HepG2 (cell line): Measurements from ENCODE around the gene CDIP1. TPM values are rescaled to one million over a fixed set of nuclear protein-coding genes. Genes with fewer than 3 reads are reported as not detected.
A peak's percentile ranks its signal among the peaks of the same experiment; 100 is the strongest.

ENCODE experiments used
- ATAC-seq: fragments of 200-7000 bp; cut with Tn5 transposase; 3 replicates; pipeline ENCODE4 v1.9.1; 2020; ENCODE audit warnings: mild to moderate bottlenecking, moderate library complexity
- BruUV-seq: library from RNA; stranded (reverse); fragments of 400-500 nt; replicated peaks from 2 replicates; lab custom pipeline; 2021; lab: Mats Ljungman, UMichigan
- CTCF ChIA-PET: fragments of 300-600 bp; formaldehyde crosslinking; extraction: SDS; loops from one replicate; lab custom pipeline; 2021; ENCODE audit warnings: low total read pairs, inconsistent platforms, low intra/inter-chr PET ratio; lab: Yijun Ruan, JAX
- POLR2A ChIA-PET: fragments of 350-600 bp; sonication (Branson Sonifier 250); formaldehyde crosslinking; loops from one replicate; lab custom pipeline; 2020; ENCODE audit warnings: antibody characterized with exemption, inconsistent platforms; lab: Yijun Ruan, JAX
- DNase-seq: peaks from one replicate; pipeline ENCODE4 v3.0.0-alpha.2; 2015; ENCODE audit warnings: low spot score
- FAIRE-seq: peaks from 3 replicates; lab custom pipeline; 2011; peaks lifted over from hg19 to GRCh38; lab: Jason Lieb, UNC
- H2AFZ ChIP-seq: one replicate; pipeline ENCODE4 v1.6.1; 2011; ENCODE audit warnings: low read length, inconsistent platforms
- H3K27ac ChIP-seq: fragments of 300-600 bp; 3 replicates; pipeline ENCODE4 v1.8.0; 2011; ENCODE audit warnings: mixed run types, mild to moderate bottlenecking, mixed read lengths, low read length, inconsistent platforms; ENCODE audit not compliant: insufficient read depth; ENCODE audit errors: extremely low read length
- H3K27me3 ChIP-seq, 2 experiments: fragments of 200-600 bp in 1 of 2; 2 replicates in 1 of 2; 3 replicates in 1 of 2; pipeline versions ENCODE4 v1.6.0 to v1.8.0; 2011; ENCODE audit warnings: low read length in 2 of 2, mild to moderate bottlenecking in 2 of 2, moderate library complexity in 2 of 2, inconsistent platforms in 1 of 2; ENCODE audit not compliant: insufficient read depth in 2 of 2, control insufficient read depth in 1 of 2
- H3K36me3 ChIP-seq, 2 experiments: fragments of 200-600 bp in 1 of 2; replicated peaks in 1 of 2; 2 replicates in 1 of 2; 3 replicates in 1 of 2; pipeline versions ENCODE4 v1.5.1 to v1.8.0; 2011; ENCODE audit warnings: low read length in 2 of 2, inconsistent platforms in 1 of 2; ENCODE audit not compliant: insufficient read depth in 2 of 2, control insufficient read depth in 1 of 2
- H3K4me1 ChIP-seq: 2 replicates; pipeline ENCODE4 v1.5.1; 2012; ENCODE audit warnings: low read length, inconsistent platforms; ENCODE audit not compliant: insufficient read depth
- H3K4me2 ChIP-seq: 2 replicates; pipeline ENCODE4 v1.6.0; 2011; ENCODE audit warnings: low read depth, low read length, inconsistent platforms
- H3K4me3 ChIP-seq, 3 experiments: fragments of 200-600 bp in 1 of 3; sonication (generic), shearing (Covaris generic) in 1 of 3; replicated peaks in 1 of 3; 2 replicates each; pipeline ENCODE4 v1.5.1; 2011 to 2016; ENCODE audit warnings: low read length in 3 of 3, inconsistent platforms in 2 of 3, low read depth in 2 of 3, mild to moderate bottlenecking in 2 of 3, control low read depth in 1 of 3, mixed read lengths in 1 of 3; ENCODE audit not compliant: insufficient read depth in 1 of 3
- H3K79me2 ChIP-seq: one replicate; pipeline ENCODE4 v1.6.1; 2011; ENCODE audit warnings: low read length, inconsistent platforms; ENCODE audit not compliant: insufficient read depth
- H3K9ac ChIP-seq: 2 replicates; pipeline ENCODE4 v1.6.0; 2011; ENCODE audit warnings: mild to moderate bottlenecking, low read depth, low read length, inconsistent platforms; ENCODE audit not compliant: insufficient read depth
- H3K9me3 ChIP-seq: 2 replicates; pipeline ENCODE4 v1.5.1; 2012; ENCODE audit warnings: mild to moderate bottlenecking, low read length
- H4K20me1 ChIP-seq: 2 replicates; pipeline ENCODE4 v1.6.0; 2011; ENCODE audit warnings: inconsistent platforms, mild to moderate bottlenecking, low read length, moderate library complexity; ENCODE audit not compliant: insufficient read depth
- BCL6 ChIP-seq: IDR thresholded peaks from 2 replicates; pipeline ENCODE4 v1.6.1; 2016; ENCODE audit warnings: missing genetic modification reagents, missing compliant biosample characterization
- CREM ChIP-seq, 2 experiments: sonication (generic) in 1 of 2; formaldehyde crosslinking in 1 of 2; IDR thresholded peaks; 2 replicates each; pipeline versions ENCODE4 v1.4.0 to v1.6.1; 2016 to 2020; ENCODE audit warnings: antibody characterized with exemption in 1 of 2, mild to moderate bottlenecking in 1 of 2, missing genetic modification reagents in 1 of 2
- DMAP1 ChIP-seq: IDR thresholded peaks from 2 replicates; pipeline ENCODE4 v1.6.1; 2016
- DNMT1 ChIP-seq: sonication (generic); formaldehyde crosslinking; IDR thresholded peaks from 2 replicates; pipeline ENCODE4 v1.5.1; 2020; ENCODE audit warnings: mild to moderate bottlenecking, missing genetic modification reagents
- ELF1 ChIP-seq: sonication (generic); formaldehyde crosslinking; IDR thresholded peaks from 2 replicates; pipeline ENCODE4 v1.4.0; 2020; ENCODE audit warnings: missing genetic modification reagents
- ELF3 ChIP-seq: IDR thresholded peaks from 2 replicates; pipeline ENCODE4 v1.6.1; 2016; ENCODE audit warnings: missing genetic modification reagents, missing compliant biosample characterization
- GABPA ChIP-seq, 2 experiments: IDR thresholded peaks; 2 replicates each; pipeline ENCODE4 v1.6.1; 2011 to 2016; ENCODE audit warnings: low read depth in 2 of 2, low read length in 1 of 2, missing biosample characterization in 1 of 2, missing genetic modification characterization in 1 of 2
- NFIB ChIP-seq: sonication (generic); formaldehyde crosslinking; IDR thresholded peaks from 2 replicates; pipeline ENCODE4 v1.9.0; 2021; ENCODE audit warnings: missing genetic modification reagents, mild to moderate bottlenecking, borderline replicate concordance
- POLR2AphosphoS5 ChIP-seq: IDR thresholded peaks from 2 replicates; pipeline ENCODE4 v1.6.1; 2012; ENCODE audit warnings: low read depth, low read length
- SAP130 ChIP-seq: IDR thresholded peaks from 2 replicates; pipeline ENCODE4 v1.6.1; 2016; ENCODE audit warnings: low read depth
- SETDB1 ChIP-seq: sonication (generic); formaldehyde crosslinking; IDR thresholded peaks from 2 replicates; pipeline ENCODE4 v1.5.1; 2020; ENCODE audit warnings: missing genetic modification reagents, mild to moderate bottlenecking, borderline replicate concordance
- SOX6 ChIP-seq, 2 experiments: fragments of 450-650 bp in 1 of 2; sonication (generic) in 1 of 2; formaldehyde crosslinking in 1 of 2; IDR thresholded peaks; 2 replicates each; pipeline versions ENCODE4 v1.4.0 to v1.6.1; 2017 to 2020; ENCODE audit warnings: antibody characterized with exemption in 1 of 2, mild to moderate bottlenecking in 1 of 2, missing genetic modification reagents in 1 of 2
- TBP ChIP-seq: sonication (generic); formaldehyde crosslinking; IDR thresholded peaks from 2 replicates; pipeline ENCODE4 v1.5.0; 2020; ENCODE audit warnings: missing genetic modification reagents
- TCF7L2 ChIP-seq: IDR thresholded peaks from 2 replicates; pipeline ENCODE4 v1.6.1; 2011; ENCODE audit warnings: mild to moderate bottlenecking, low read depth, low read length, moderate library complexity
- YEATS4 ChIP-seq: sonication (generic); formaldehyde crosslinking; IDR thresholded peaks from 2 replicates; pipeline ENCODE4 v1.4.0; 2020; ENCODE audit warnings: missing genetic modification reagents, borderline replicate concordance
- ZMYM4 ChIP-seq: sonication (generic); formaldehyde crosslinking; IDR thresholded peaks from 2 replicates; pipeline ENCODE4 v1.8.1; 2023; ENCODE audit warnings: mild to moderate bottlenecking, missing genetic modification reagents
- ZNF12 ChIP-seq: sonication (generic); formaldehyde crosslinking; IDR thresholded peaks from 2 replicates; pipeline ENCODE4 v1.5.0; 2020; ENCODE audit warnings: missing genetic modification reagents
- ZNF205 ChIP-seq: IDR thresholded peaks from 2 replicates; pipeline ENCODE4 v1.6.1; 2018; ENCODE audit warnings: missing biosample characterization, missing genetic modification reagents
- ZNF777 ChIP-seq: sonication (generic); formaldehyde crosslinking; IDR thresholded peaks from 2 replicates; pipeline ENCODE4 v1.4.0; 2020; ENCODE audit warnings: missing genetic modification reagents
- ZNF788 ChIP-seq: sonication (generic); formaldehyde crosslinking; IDR thresholded peaks from 2 replicates; pipeline ENCODE4 v1.5.0; 2020; ENCODE audit warnings: mild to moderate bottlenecking, missing genetic modification reagents, borderline replicate concordance
- ZSCAN5A ChIP-seq: sonication (generic); formaldehyde crosslinking; IDR thresholded peaks from 2 replicates; pipeline ENCODE4 v1.8.0; 2022; ENCODE audit warnings: mild to moderate bottlenecking, missing genetic modification reagents, borderline replicate concordance
- WGBS: methylation state at CpG from one replicate; pipeline ENCODE4 v1.1.6; 2017; ENCODE audit warnings: low lambda C conversion rate; 5-methylcytosine and 5-hydroxymethylcytosine counted together
- in situ Hi-C: cut with HindIII; loops from 2 replicates; pipeline ENCODE4 v1.10.0; 2017; ENCODE audit warnings: low pct_unique_long_range_greater_than_20kb; ENCODE audit not compliant: extremely low pct_ligation_motif_present
- intact Hi-C: fragments of 100-400 bp; cut with micrococcal nuclease; formaldehyde crosslinking; loops from one replicate; pipeline ENCODE4 v1.10.0; 2022; ENCODE audit not compliant: unreplicated experiment
- polyA plus RNA-seq, 8 experiments: library from polyadenylated mRNA; depleted of rRNA in 3 of 8; stranded (reverse) in 7 of 8; unstranded in 1 of 8; fragments of >200 nt; fragmentation: Illumina TruSeq in 4 of 8; extraction: Trizol in 4 of 8; gene quantifications; 2 replicates each; pipeline versions ENCODE4 v1.2.1 to v1.2.3, GENCODE V29; 2011 to 2016; ENCODE audit warnings: low read depth in 4 of 8, missing spikeins in 1 of 8, mixed read lengths in 1 of 8; ENCODE audit not compliant: insufficient read depth in 1 of 8
- total RNA-seq, 5 experiments: library from RNA; depleted of rRNA; stranded (reverse); fragments of >200 nt; fragmentation: Illumina TruSeq; extraction: Trizol; gene quantifications; 2 replicates each; pipeline ENCODE4 v1.2.3, GENCODE V29; 2016; ENCODE audit warnings: low read depth in 1 of 5
- TF ChIP-seq, protein P1 (sequence below): sonication (generic); formaldehyde crosslinking; IDR thresholded peaks from 2 replicates; pipeline ENCODE4 v1.8.1; 2023; ENCODE audit warnings: mild to moderate bottlenecking, missing genetic modification reagents, borderline replicate concordance
- TF ChIP-seq, protein P2 (sequence below): sonication (generic); formaldehyde crosslinking; IDR thresholded peaks from 2 replicates; pipeline ENCODE4 v1.5.0; 2020; ENCODE audit warnings: missing genetic modification reagents

CDIP1 gene
- total and polyA plus RNA-seq, 2 of the 13 experiments (the other 11 are each of a cell fraction or from before 2014, with no cell fraction given): 31.2 to 56.7 TPM

DNA sequence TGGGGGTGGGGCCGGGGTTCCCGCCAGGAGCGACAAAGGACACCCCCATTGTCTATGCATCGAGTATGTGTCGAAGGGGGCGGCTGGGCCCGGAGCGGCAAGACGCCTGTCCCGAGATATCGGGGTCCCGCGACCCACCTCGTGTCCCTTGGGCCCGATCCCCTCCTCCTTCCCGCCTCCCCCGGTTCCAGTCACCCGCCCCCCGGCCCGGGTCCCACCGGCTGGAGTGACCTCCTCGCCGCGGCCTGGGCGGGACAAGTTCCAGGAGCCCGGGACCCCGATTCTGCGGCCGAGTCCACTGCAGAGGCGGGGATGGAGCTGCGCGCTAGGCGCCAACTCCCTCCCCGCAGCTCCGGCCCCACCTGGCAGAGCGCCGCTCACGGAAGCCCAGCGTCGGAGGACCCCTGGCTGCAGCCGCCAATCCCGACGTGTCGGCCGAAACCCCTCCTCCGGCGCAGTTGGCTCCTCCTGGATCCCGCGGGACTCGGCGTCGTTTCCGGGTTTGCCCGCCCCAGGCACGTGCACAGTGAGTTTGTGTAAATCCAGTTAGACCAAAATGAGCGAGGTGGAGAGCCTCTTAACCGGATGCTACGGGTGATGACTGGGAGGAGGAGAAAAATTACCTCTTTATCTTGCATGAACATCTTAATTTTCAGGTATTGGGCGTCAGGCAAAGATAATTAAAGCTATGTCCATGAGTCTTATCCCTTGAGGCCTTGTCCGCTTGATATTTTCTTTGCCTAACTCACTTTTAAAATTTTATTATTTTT, 64.2 kb downstream of the CDIP1 start, which contains the start of gene NMRAL1:
NMRAL1 (minus strand) TSS at position 434 of the 770 bp plus-strand sequence. CDS start 493 bp downstream, outside the sequence.
- peaks cover 42% of the 10 kb centered on the region for H3K4me1 ChIP-seq
- DNase-seq (peak; percentile 82), FAIRE-seq (no peak), ATAC-seq (peak; percentile 65)
- intact Hi-C loops: loop anchor here (1.0 kb wide), 1 partner anchor 13 kb away; no protein-coding TSS in a partner anchor
- no TSS peak for BruUV-seq
- WGBS: 72% methylated on average over 30 of the region's 60 CpGs
- no peaks in the 10 kb centered on the region for H3K27me3 ChIP-seq
- peak within 1 kb of the TSS; percentile 70 for H3K9ac ChIP-seq
- no peaks in the 10 kb centered on the region for H3K9me3 ChIP-seq
- H4K20me1 ChIP-seq: no peaks in the 10 kb centered on the region
- peaks cover 20% of the 10 kb centered on the region for H3K79me2 ChIP-seq
- H3K27ac ChIP-seq: peak within 1 kb of the TSS; percentile 74
- H3K4me2 ChIP-seq: peak within 1 kb of the TSS; percentile 91
- CTCF ChIA-PET: no interaction called here
- POLR2A ChIA-PET: interaction anchor here (10.7 kb wide), 1 partner anchor 14 kb away, joined by 175 read pairs; no protein-coding TSS in a partner anchor
- H3K4me3 ChIP-seq: peak within 1 kb of the TSS; percentile 60 to 71 (median 64)
- in situ Hi-C loops: no loop called here
- H3K36me3 ChIP-seq: no peaks in the 10 kb centered on the region
- H2AFZ ChIP-seq: no peak within 1 kb of the TSS
- TF ChIP-seq ZMYM4 (CRISPR knock-in tag) (peak; percentile 60; the same call in 1 of the 2 replicates), ZNF12 (CRISPR knock-in tag) (no peak), YEATS4 (peak; percentile 57), SETDB1 (CRISPR knock-in tag) (no peak), ELF1 (CRISPR knock-in tag) (peak; percentile 97), BCL6 (CRISPR knock-in tag) (peak; percentile 17; the same call in 1 of the 2 replicates), ZSCAN5A (CRISPR knock-in tag) (no peak), ZNF777 (CRISPR knock-in tag) (0 out of 2 replicates have a peak, but pooled peaks have one; percentile 17), TCF7L2 (no peak), SAP130 (CRISPR knock-in tag) (peak; percentile 84), ZNF205 (CRISPR knock-in tag) (no peak), CREM (IDR thresholded peaks at IDR 0.05) (0 out of 2 replicates have a peak, but pooled peaks have one; percentile 19), CREM (CRISPR knock-in tag; IDR thresholded peaks at IDR 0.05) (no peak), SOX6 (IDR thresholded peaks at IDR 0.05) (no peak), SOX6 (CRISPR knock-in tag; IDR thresholded peaks at IDR 0.05) (no peak), GABPA (IDR thresholded peaks at IDR 0.05; ENCODE audit: low read depth, low read length) (0 out of 2 replicates have a peak, but pooled peaks have one; percentile 14), GABPA (CRISPR knock-in tag; IDR thresholded peaks at IDR 0.05; ENCODE audit: low read depth) (peak; percentile 71), POLR2AphosphoS5 (peak; percentile 59; the same call in 1 of the 2 replicates), DNMT1 (CRISPR knock-in tag) (0 out of 2 replicates have a peak, but pooled peaks have one; percentile 46), NFIB (CRISPR knock-in tag) (no peak), ELF3 (CRISPR knock-in tag) (peak; percentile 88), TBP (CRISPR knock-in tag) (no peak), ZNF788 (0 out of 2 replicates have a peak, but pooled peaks have one; percentile 41), DMAP1 (peak; percentile 66; the same call in 1 of the 2 replicates)
- TF ChIP-seq, protein P1, sequence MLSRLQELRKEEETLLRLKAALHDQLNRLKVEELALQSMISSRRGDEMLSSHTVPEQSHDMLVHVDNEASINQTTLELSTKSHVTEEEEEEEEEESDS: no peak
- TF ChIP-seq, protein P2, sequence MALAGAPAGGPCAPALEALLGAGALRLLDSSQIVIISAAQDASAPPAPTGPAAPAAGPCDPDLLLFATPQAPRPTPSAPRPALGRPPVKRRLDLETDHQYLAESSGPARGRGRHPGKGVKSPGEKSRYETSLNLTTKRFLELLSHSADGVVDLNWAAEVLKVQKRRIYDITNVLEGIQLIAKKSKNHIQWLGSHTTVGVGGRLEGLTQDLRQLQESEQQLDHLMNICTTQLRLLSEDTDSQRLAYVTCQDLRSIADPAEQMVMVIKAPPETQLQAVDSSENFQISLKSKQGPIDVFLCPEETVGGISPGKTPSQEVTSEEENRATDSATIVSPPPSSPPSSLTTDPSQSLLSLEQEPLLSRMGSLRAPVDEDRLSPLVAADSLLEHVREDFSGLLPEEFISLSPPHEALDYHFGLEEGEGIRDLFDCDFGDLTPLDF: peak; percentile 34; the same call in 1 of the 2 replicates
